T47D (cell line): ENCODE data around the gene MYRIP.

Experiments used
- DNase-seq, 2 experiments: peaks; one replicate each; pipeline versions ENCODE4 v3.0.0 to v3.0.0-alpha.2; 2011 to 2012; ENCODE audit warnings: low read depth in 1 of 2, low spot score in 1 of 2
- JUND ChIP-seq: IDR thresholded peaks from 2 replicates; pipeline ENCODE4 v1.6.1; 2012; ENCODE audit warnings: low read depth
- in situ Hi-C: cut with HindIII; loops from 2 replicates; pipeline ENCODE4 v1.10.0; 2016; ENCODE audit warnings: low sequenced_read_pairs, low pct_unique_long_range_greater_than_20kb

MYRIP gene

DNA sequence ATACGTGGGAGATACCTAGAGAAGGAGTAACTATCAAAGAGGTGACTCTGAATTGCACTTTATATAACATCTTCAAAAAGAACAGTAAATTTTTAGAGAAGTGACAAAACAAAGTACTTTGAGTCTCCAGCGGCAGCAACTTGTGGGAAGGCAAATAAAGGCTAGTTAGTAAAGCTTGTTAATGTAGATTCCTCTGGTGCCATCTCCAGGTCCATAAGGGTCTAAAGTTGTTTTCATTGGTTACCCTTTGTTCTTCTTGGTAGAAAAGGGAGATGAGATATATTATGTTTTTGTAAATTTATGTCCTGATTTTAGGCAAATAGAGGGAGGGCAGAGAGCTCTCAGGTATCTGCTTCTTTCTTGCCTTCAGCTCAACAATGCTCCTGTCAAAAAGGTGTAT, 161.6 kb downstream of the MYRIP start:
- peak in 1 of 2 experiments; percentile 42 for DNase-seq
- in situ Hi-C loops, result no loop called here
- TF ChIP-seq JUND, result no peak

DNA sequence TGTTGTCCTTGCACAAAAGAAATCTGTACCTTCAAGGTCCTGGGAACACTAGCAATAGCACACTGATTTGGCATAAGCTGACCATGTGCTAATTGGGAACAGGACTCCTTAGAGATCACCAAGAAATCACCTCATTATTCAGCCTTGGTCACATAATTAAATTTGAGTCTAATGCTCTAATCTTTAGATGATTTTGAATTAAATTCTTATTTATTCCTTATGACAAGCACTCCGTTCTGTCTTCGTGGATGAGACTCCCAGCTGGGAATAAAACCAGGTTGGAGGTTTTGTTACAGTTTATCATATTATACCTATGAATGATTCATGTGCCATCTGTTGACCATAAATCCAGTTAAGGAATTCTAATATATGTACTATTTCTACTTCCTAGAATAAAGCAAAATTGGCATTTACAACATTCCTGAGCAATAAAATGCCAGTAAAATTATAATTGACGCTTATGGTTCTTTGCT, 162.2 kb downstream of the MYRIP start:
- in situ Hi-C loops, result no loop called here
- DNase-seq, result no peak
- no peak for TF ChIP-seq JUND

DNA sequence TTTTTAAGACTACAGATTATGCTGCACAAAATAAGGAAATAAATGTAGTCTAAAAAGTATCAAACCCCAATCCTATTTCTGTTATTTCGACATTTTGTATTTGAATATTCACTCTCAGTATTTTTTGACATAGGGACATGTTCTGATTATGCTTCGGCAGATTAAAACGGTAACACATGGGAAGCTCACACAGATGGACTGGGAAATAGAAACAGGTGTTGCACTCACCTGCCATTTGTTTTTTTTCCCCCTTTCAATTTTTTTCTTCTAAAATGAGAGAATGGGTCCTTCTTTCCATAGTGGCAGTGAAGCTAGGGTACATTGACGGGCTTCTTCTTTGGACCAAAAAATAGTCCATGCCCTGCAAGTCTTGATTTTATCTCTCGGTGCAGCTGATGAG, 163.1 kb downstream of the MYRIP start:
- in situ Hi-C loops, result no loop called here
- no peak for DNase-seq
- no peak for TF ChIP-seq JUND

DNA sequence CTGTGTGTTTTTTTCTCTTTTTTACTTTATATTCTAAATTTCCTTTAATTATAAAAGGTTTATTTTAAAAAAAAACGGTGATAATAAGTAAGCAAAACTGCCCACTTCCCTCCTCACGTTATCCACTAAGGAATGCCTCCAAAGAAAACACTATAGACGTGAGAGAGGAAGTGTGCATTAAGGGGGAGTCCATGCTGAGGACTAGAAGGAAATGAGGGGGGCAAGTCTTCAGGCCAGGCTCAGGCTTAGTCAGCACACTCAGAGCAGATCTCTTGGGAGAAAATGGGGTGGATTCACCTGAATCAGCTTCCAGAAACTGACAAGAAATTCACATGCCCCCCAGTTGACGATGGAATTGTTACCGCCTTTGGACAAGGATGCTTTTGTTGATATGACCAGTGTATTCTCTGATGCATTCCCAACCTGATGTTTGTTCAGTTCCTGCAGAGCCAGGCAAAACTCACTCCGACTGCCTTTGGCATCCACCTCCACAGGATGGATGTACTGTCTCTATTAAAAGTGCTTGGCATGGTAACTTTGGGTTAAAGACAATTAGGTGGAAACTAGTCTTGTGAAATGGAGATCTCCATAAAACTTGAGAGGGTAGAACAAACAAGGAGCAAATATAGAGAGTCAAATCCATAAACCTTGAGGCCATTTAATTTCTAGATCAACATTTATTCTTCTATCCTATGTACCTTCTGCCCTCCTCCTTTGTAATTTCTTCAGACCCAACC, 167.8 kb downstream of the MYRIP start:
- in situ Hi-C loops, result no loop called here
- no peak for TF ChIP-seq JUND
- no peak for DNase-seq

DNA sequence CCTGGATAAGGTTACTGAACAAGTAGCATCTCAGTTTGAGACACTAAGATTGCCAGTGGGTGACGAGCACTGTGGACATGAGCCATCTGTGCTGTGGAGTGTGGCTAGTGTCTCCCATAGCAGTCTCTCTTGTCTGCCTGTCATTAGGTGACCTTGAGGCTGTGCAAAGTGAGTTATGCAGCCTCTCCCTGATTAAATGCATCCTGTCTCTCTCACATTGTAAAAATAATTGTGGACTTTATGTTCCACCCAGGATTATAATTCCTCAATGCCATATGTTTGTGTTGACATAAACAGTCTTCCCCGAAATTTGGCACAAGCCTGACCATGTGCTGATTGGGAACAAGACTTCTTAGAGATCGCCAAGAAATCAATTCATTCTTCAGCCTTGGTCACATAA, 168.9 kb downstream of the MYRIP start:
- in situ Hi-C loops, result no loop called here
- no peak for DNase-seq
- no peak for TF ChIP-seq JUND

DNA sequence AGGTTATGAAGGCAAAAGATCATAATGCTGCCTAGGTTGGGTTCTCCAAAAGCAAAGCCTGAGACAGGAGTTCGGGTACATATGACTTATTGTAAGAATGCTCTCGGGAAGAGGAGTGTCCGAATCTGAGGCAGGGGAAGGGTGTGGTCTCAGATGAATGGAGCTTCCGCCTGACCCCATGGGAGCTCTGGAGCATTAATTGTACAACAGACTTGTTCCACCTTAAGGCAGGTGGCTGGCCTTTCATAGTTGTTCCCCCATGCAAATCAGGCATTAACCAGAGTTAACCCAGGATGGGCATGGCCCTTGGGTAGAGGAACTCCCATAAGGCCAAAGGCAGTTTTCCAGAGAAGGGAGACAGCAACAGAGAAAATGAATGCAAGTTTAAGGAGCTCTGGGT, 170.6 kb downstream of the MYRIP start:
- no peak for DNase-seq
- in situ Hi-C loops, result no loop called here
- TF ChIP-seq JUND, result no peak

DNA sequence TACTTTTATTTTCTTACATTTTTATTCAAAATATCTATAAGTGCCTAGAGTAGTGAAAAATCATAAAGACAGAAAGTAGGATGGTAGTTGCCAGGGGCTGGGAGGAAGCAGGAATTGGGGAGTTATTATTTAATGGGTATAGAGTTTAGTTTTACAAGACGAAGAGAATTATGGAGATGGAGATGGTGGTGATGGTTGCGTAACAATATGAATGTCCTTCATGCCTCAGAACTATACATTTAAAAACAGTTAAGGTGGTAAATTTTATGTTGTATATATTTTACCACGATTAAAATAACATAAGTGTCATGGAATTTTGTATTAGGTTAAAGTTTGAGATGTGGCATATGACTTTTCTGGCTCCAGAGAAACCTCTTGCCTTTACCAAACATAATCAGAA, 171.4 kb downstream of the MYRIP start:
- no peak for DNase-seq
- in situ Hi-C loops, result no loop called here
- no peak for TF ChIP-seq JUND

DNA sequence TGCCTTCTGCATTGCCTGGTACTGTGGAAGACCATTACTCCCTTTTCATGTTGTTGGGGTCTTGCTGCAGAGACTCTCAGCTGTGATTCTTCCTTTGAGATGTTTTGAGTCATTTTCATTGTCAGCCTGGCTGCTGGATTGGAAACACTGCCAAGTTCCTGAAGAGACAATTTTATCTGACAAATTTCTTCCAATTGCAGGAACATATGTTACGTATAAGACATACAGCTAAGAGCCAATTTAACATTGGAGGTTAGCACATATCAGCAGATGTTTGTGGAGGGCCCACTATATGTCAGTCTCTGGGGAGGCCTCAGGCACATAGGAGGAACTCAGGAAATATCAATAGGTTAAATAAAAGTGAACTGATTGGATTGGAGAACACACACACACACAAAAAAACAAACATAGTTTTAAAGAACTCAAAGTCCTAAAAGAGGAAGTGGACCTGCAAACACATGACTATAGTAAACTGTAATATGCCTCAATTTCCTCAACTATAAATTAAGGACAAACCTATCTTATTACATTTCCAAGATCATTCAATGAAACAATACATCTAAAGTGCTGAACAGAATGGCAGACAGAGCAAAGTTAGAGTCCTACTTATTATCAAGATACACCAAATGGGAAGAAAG, 172.3 kb downstream of the MYRIP start:
- in situ Hi-C loops, result no loop called here
- DNase-seq, result no peak
- TF ChIP-seq JUND, result no peak

DNA sequence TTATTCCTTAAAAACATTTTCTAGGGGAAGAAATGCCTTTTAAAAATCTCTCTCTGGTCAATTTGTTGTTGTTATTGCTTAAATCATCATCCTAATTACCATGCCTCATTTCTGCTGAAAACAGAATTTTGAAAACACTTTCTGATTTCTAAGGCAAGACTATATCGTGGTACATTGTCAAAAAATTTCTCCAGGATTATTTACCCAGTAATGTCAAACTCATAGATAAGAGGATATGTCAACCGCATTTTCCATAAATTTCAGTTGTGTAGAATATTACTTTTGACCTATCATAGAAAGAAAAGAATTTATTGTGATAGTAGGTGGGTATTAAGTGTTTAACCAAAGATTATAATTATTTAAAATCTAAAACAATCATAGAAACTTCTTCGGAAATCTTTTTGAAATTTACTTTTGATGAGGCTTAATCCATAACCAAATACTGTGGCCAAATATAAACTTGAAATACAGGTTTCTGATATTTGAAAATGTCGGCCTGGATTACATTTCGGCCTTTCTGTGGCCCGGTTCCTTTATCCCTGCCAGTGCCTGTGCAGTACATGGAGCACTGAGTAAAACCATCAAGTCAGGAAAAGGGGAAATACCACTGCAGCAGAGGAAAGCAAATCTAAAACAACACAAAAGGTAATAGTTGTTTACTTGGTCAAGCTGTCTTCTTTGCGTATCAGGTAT, 173.4 kb downstream of the MYRIP start:
- TF ChIP-seq JUND, result peak; percentile 66
- DNase-seq, result peak; percentile 27 to 86
- in situ Hi-C loops, result no loop called here

DNA sequence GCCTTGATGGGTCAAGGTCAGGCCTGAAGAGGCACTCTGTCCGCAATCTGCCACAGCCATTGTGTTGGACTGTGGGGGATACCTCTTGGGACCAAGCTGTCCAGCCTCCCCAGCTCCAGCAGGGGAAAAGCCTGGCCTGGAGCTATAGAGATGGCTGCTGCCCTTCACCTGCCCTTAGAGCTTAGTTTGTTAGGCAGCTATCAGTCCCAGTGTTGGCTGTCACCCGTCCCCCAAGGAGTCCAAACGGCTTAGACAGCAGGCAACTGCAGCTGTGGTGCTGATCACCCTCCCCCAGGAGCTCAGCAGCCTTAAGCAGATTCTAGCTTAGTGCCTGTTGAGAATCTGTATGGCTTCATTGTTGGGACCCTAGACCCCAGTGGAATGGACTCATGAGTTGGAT, 180.3 kb downstream of the MYRIP start:
- TF ChIP-seq JUND, result no peak
- DNase-seq, result no peak
- in situ Hi-C loops, result no loop called here

DNA sequence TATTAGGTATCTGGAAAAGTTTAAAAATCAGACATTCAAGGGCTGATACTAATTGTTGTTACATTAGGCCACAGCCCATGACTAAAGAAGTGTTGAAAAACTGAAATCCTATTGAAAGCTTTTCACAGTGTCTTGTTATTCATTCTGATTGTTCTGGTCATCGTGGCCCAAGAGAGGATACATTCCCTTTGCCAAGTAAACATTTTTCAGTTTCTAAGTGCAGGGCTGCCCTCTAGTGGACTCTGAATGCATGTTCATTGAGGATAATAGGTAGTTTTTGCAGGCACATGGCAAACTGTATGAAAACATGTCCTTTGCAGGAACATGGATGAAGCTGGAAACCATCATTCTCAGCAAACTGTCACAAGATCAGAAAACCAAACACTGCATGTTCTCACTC, 181.1 kb downstream of the MYRIP start:
- in situ Hi-C loops, result no loop called here
- no peak for TF ChIP-seq JUND
- peak; percentile 52 to 90 for DNase-seq

DNA sequence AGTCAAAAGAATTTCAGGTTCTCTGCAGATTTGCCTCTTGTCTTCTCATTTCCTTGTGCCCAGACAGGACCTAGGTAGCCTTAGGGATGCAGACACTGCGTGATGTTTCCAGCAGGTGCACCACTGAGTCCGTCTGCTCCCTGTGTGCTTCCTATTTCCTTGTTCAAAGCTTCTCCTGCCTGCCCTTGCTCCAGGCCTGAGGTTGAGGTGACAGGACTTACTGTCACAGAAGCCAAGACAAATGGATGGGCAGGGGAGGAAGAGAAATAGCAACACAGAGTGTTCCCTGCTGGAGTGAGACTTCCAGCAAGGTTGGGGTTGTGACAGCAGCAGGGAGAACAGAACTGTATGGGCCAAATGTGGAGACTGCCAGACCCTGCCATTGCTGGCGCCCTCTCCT, 199.4 kb downstream of the MYRIP start:
- DNase-seq, result peak in 1 of 2 experiments; percentile 13
- in situ Hi-C loops, result no loop called here
- no peak for TF ChIP-seq JUND

DNA sequence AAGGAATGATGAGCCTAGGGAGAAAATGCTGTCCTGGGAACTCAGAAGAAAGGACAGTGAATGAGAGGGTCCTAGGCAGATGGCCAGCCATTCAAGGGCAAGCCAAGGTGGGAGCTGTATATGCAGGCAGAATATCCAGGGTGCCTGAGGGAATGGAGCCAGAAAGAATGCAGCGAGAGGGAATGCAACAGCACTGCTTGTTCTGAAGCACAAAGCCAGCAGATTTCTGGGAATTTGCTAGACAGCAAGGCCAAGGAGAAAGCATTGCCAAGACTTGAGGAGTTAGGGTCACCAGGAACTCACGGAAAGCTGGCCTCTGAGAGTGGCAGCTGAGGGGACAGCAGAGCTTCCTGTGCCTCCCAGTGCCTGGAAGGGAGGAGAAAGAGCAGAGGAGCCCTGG, 200.6 kb downstream of the MYRIP start:
- in situ Hi-C loops, result no loop called here
- DNase-seq, result no peak
- TF ChIP-seq JUND, result no peak
